Stimulated activated CD8-positive, alpha-beta memory T cell treated with anti-CD3 and anti-CD28 coated beads, Interleukin-7, amount 100 ng/mL, for 48 hours (primary cell): ENCODE data around the gene CNKSR3.

Experiments used
- DNase-seq, 2 donors: peaks; one replicate each; pipeline ENCODE4 v3.0.0-alpha.2; 2020; ENCODE audit warnings: low read depth in 1 of 2; ENCODE audit errors: extremely low read depth in 1 of 2

Gene CNKSR3

DNA sequence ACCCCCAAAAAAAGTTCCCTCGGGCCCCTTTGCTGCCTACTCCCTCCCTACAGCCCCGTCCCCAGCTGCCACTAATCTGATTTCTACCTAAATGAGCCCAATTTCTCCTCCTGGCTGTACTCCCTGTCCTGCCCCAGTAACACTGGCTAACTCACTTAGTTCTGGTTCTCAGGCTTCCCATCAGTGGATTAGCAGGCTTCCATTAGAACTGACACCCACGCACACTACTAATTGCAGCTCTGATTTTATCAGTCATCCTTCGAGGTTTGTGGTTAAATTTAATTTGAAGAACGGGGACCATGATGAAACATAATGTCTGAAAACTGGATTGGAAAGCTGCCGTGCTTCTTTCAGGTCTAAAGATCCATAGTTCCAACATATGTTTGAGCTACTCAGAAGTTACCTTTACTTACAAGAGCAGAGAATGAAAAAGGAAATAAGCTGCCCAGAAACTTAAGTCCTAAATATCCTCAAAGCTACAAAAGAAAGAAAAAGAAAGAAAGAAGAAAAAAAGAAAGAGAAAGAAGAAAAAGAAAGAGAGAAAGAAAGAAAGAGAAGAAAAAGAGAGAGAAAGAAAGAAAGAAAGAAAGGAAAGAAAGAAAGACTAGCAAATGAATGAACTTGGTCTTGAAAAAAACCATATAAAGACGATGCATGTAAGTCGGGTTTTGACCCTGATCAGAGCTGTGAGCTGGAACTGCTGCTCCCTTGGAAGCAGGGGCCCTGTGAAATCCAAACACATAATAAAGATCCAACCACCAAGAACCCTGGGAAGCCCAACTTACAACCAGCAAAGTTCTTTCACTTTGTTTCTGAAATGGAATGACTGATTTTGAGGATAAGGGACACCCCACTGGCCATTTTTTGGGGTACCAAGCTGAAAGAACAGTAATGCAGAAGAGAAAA is 51.7 kb downstream of the CNKSR3 start:
- no peak for DNase-seq

DNA sequence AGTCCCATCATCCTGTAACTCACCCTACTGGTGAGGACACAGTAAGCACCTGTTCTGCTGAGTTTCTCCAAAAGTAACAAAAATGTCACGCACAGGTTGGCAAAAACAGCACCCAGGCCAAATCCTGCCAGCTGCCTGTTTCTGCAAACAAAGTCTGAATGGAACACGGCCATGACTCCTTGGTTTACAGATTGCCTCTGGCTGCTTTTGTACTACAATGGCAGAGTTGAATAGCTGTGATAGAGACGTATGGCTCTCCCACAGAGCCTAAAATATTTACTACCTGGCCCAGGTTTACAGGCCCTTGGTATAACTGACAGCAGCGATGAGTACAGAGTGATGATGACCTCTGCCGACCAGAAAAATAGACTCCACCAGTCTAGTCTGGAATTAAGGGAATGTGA is 52.6 kb downstream of the CNKSR3 start:
- no peak for DNase-seq

DNA sequence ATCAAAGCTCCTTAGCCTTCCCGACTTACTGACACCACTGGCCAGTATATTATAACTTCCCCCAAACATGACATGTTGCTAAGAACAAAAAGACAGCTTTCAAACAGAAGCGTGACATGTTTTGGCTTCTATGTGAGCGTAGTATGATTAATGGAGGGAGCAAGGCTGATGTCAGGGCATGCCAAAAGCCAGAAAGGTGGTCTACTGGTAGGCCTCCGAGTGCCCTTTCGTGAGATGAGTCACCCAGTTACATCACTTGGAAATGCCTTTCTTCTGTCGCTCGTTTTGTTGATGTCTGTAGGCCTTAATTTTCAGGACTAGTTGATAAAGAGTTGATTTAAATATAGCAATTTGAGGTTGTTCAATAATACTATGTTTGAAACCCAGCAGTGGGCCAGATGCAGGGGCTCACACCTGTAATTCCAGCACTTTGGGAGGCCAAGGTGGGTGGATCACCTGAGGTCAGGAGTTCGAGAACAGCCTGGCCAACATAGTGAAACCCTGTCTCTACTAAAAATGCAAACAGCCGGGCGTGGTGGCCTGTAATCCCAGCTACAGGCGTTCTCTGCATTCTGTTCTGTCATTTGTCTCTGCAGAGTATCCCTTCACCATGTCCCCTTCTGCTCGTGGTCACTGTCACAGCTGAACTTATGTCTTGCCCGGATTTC is 53.3 kb downstream of the CNKSR3 start:
- DNase-seq = no peak

DNA sequence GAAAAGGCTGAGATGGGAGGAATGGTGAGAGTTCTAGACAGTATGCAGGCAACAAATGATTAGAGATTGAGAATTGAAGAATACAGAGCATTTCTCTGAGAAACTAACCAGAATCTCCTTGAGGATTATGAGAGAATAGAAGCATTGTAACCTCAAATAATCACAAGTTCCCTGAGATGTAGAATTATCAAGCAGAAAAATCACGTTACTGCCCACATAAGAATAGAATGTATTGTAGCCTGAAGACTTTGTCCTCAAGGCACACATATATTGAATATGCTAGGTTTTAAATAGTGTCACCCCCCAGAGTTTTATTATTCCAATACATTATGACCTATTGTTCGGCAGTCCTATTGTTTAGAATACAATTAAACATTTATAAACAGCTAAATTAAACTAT is 57.2 kb downstream of the CNKSR3 start:
- no peak for DNase-seq

DNA sequence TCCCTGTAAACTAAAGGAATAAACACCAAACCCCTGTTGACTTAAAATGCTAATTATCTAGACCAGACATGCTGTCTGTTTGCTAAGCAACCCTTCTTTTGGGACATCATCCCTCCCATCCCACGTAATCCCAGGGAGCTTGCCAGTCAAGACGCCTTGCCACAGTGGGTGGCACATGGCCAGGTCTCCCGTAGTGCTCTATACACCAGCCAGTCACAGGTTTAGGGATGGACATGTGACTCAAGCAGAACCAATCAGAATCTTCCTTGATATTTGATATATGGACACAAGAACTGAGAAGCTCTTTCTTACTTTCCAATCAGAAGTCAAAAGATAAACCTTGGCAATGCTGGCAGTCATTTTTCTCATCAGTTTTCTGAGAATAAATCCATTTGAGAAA is 60.0 kb downstream of the CNKSR3 start:
- no peak for DNase-seq

DNA sequence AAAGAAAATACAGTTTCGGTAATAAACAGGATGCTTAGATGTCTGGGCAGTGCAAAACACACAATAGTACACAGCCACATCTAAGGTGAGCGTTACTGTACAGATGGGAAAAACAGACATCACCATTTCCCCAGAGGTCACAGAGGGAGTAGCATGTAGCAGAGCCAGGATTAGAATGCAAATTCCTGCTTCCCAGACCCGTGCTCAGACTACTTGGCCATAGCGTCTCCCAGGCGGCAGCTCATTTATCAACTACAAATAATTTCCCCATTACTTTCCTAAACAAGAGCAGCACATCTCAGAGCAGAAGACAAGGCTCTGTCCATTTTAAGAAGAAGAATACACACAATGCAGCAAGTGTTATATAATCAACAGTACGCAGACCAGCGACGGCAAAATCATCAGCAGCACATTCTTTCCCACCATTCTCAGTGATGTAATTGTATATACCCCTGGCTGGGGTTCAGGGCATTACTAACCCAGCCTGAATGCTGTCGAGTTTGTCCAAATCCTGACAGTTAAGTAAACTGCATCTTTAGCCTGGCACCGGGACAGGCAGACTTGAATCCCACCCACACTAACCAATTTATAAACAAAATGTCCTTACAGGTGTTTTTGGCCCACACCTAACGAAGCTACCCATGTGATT is 61.9 kb downstream of the CNKSR3 start:
- no peak for DNase-seq

DNA sequence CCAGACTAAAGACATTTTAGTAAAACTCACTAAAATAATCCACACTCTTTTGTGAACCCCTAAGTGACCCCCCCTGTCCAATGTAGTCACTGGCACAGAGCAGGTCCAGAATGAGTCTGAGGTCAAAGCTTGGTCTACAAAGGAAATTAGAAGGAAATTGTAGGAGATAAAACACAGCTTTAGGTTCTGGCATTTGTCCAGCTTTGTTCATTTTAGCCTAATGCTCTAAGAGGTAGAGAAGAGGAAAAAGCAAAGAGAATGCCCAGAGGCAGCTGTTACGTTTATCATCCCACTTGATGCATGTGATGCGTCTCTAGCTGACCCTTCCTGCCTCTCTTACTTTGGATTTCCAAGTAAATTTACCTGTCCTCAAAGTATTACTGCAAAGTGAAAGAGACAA is 62.5 kb downstream of the CNKSR3 start:
- DNase-seq = no peak

DNA sequence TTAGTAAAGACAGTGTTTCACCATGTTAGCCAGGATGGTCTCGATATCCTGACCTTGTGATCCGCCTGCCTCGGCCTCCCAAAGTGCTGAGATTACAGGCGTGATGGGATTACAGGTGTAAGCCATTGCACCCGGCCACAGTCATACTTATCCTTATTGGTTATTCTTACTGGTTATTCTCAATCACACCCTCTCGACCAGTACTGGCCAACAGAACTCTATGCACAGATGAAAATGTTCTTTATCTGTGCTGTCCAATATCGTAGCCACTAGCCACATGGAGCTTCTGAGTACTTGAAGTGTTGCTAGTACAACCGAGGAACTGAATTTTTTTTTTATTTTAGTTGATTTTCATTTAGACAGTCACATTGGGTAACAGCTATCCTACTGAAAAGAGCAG is 63.5 kb downstream of the CNKSR3 start:
- no peak for DNase-seq

DNA sequence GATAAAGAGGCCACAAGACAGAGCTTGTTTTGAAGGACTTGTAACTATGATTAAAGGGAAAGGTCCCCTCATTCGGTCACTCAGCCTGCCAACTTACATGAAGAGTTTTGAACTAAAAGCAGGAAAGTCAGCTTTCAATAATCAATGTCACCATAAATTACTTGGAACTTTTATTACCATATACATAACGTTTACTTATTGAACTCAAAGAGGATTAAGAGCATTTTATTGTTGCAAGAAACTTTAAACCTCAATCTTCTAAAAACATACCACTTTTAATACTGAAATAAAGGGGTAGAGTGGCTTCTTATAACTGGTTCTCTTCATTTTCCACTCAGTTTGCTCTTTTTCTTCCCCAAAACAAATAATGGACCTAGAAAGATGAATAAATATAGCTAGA is 65.1 kb downstream of the CNKSR3 start:
- no peak for DNase-seq

DNA sequence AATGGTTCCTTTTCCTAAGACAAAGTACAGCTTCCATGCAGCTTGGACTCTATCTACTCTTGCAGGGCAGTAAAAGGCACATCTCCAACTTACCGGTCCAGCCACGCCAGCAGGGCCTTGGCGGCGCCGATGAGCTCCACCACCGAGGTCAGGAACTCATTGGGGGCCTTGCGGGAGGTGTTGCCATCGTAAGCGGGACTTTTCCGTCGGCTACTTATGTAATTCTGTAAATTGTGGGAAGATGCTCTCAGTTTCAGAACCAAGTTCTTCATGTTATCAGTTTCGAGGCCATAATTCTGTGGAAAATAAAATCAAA is 68.5 kb downstream of the CNKSR3 start:
- DNase-seq = no peak

DNA sequence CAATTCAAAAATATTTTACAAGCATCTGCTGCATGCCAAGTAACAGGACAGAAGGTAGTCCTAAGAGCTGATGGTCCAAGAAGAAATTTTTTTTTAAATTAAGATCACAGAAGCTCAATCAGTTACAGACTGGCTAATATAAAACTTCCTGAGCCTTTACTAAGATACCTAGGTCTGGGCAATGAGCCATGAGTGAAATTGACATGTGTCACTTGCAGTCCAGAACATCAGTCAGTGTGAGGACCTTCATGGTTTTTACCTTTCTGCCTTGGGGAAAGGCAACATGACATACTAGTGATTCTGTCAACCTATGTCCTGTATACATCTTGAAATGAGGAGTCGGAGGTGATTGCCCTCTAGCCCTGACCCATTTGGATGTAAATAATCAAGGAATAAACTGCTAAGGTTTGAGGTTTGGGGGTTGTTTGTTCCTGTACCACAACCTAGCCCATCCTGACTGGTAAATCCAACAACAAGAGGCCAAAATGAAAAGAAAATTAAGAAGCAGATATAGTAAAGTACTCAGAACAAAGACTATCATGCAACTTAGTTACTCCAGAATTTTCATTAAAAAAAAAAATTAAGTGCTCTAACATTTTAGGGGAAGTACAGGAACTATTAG is 70.0 kb downstream of the CNKSR3 start:
- DNase-seq = no peak

DNA sequence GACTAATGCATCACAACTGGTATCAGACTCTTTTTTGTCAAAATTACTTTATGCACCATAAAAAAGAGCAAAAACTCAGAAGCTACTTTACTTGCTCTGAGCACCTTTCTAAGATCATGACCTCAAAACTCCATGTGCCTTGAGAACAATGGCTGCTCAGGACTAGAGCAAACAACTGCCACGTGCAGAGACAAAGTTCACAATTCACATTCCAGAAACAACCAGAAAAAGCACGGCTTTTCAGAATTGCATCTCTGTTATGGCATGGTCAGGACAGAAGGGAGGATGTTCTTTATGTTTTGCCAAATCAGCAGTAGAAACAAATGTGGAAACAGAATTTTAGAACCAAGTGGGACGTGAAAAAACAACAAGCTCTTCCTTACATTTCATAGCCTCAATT is 70.5 kb downstream of the CNKSR3 start:
- DNase-seq = no peak

DNA sequence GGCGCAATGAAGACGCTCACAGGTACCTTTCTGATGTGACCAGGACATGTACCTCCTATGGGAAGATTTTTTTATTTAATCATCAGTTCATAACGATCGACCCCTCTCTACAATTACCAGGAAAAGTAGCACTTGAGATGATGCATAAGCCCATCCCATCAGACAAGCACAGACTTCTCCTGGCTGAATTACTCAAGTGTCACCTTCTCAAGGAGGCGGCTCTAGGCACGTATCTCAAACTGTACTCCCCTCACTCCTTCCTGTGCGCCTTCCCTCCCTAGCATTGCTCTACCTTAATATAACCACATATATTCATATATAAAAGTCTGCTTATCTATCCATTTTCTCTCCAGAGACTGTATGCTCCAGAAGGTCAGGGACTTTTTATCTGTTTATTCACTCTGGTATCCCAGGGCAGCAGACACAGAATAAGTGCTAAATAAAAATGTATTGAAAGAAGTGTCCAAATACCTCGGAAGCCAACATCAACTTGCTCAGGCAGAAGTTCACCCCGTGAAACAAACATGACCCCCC is 71.5 kb downstream of the CNKSR3 start:
- DNase-seq = no peak

DNA sequence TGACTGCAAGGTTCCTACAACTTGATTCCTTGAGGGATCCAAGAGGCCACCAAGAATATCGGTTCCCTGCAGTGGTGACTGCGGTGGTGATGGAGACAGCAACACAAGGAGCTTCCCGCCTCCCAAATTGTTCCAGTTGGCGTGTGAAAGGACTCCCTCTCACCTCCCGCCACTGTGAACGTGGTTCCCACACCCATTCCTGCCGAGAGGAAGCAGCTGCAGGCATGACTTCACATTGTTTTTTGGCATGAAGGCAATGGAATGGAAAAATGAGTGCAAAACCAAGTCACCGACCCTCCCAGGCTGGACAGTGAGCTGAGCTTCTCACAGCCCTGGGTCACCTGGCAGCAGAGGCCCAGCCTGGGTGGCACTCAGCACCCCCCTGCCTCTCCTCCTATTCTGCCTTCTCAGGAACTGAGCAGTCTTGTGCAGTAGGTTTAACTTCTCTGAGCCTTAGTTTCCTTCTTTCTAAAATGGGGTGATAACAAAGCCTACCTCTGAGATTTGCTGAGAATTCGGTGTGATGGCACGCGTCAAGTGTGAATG is 75.0 kb downstream of the CNKSR3 start:
- no peak for DNase-seq

DNA sequence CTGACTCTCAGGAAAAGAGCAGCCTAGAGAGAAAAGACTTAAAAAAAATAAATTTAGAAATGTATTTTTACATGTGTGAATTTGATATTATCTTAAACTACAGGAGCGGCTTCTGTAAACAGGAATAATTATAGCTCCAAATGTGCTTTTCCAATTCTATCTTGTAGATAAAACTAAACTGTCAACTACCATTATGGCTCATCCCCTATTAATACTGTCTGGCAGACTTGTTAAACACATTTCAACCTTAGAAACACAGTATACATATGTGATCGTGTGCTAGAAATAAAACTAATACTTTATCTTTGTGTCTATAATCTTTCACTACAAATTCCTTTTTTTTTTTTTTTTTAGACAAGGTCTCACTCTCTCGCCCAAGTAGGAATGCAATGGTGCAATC is 75.8 kb downstream of the CNKSR3 start:
- DNase-seq = no peak

DNA sequence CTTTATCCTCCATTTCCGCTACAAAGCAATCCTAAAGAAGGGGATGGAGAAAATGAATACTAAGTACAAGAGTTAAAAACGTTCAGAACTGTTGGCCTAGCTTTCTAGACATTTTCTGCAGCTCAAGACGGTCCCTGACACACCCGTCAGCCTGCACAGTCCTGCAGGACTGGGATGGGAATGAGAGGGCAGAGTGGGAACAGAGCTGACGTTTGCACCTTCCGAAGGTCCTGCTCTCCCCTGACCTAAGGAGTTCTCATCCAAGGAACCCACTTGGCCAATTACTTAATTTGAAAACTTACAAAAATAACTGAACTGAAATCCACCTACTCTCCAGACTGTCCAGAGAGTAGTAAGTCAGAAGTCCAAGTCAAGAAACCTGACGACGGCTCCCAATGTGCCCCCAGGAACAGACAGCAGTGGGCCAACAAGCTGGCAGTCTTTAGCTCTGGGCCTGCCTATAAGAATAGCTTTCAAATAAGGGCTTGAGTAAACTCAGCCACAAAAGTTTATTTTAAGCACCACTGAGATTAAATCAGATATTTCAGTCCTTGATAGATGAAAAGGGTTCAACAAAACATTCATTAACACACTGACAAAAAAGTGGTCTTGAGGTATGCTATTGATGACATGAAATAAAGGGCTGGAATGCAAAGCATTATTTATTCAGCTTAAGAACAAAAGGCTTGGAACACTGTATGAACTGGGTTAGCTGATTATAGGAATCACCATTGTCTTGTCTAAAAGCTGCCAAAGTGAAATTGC is 76.8 kb downstream of the CNKSR3 start:
- no peak for DNase-seq

DNA sequence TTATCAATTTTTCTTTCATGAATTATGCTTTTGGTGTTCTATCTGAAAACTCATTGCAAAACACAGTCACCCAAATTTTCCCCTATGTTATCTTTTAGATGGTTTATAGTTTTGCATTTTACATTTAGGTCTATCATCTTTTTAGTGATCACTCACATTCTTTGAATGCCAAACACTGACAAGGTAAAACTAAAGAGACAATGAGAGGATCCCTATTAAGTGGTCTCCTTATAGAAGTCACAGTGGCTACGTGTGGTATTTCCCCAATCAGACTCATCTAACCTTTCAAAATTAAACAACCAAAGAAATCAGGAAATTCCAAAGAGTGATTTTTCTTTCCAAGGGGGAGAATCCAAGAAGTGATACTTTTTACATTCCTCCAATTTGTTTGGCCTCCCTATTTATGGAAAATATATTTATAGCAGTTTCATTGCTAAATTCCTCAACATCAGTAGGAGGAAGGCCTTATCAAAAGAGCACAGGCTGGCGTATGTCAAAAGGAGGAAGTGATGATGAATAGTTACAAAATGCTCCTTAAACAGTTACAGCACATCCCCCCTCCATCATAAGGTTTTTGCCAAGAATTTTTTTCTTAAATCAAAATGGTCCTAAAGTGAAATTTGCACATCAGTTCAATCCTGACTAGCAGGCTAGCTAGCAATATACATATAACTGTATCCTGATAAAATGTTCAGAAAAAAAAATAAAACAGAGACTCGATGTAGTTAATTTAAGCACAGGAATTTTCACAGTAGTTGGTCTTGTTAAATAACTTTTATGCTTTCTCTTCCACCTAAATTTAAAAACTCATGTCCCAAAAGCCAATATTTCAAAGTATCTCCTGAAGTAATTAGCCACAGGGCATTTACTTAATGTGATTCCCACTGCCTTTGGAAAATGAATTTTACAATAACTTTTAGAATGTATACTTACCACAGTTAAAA is 77.7 kb downstream of the CNKSR3 start:
- no peak for DNase-seq

DNA sequence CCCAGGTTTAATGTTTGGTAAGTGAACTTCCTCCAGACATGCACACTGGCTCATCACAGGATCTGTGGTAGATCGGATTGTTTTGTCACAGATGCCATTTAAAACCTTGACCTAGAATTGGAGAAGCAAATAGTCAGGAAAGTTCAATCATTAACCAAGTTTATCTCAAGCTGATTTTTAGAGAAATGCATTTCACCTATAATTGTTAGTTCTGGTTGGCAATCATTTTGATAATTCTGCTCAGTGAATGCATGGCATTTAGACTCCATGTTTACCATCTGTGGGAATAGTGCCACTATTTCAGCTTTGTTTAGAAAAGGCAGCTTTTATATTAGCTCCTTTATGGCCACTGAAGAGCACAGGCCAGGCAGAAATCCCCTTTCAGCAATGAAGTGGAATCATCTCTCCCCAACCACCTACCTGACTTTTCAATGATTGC is 80.0 kb downstream of the CNKSR3 start:
- no peak for DNase-seq

DNA sequence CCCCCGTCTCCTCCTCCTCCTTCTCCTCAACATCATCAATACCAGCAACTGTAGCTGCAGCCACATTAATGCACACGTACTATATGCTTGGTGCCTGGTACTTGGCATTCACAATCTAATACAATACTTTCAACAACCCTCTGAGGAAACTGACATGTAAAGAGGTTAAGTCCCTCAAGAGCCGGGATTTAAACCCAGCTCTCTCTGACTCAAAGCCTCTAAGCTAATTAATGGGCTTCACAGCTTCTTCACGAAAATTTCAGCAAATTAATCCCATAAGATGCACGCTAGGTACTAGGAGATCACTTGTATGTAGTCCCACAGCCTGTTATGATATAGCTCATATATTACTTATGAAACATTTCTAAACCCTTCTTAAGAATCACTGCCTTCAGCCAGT is 80.8 kb downstream of the CNKSR3 start:
- no peak for DNase-seq
